NB4 (cell line): ENCODE results near the gene CFAP65.

Experiments used
- CTCF ChIP-seq: IDR thresholded peaks from one replicate; pipeline ENCODE4 v1.5.1; 2012; ENCODE audit warnings: low read depth, low read length
- MYC ChIP-seq: IDR thresholded peaks from 2 replicates; pipeline ENCODE4 v1.6.1; 2011; ENCODE audit warnings: low read depth, low read length
- POLR2A ChIP-seq: IDR thresholded peaks from 2 replicates; pipeline ENCODE4 v1.6.1; 2011; ENCODE audit warnings: mild to moderate bottlenecking; ENCODE audit not compliant: insufficient read length; ENCODE audit errors: extremely low read depth
- TF ChIP-seq, protein P1 (sequence below): IDR thresholded peaks from 2 replicates; pipeline ENCODE4 v1.6.1; 2011; ENCODE audit warnings: low read depth, low read length

GRCh38 chr2:219078126-219078525 lies 36.8 kb upstream of the CFAP65 start:
- TF ChIP-seq CTCF: no peak
- no peak for TF ChIP-seq POLR2A
- TF ChIP-seq, protein P1, sequence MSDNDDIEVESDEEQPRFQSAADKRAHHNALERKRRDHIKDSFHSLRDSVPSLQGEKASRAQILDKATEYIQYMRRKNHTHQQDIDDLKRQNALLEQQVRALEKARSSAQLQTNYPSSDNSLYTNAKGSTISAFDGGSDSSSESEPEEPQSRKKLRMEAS: no peak
- TF ChIP-seq MYC: no peak
